Choroid plexus epithelial cell (primary cell): ENCODE results near the gene CYSTM1.

Source experiments
- DNase-seq: peaks from one replicate; pipeline ENCODE4 v3.0.0-alpha.2; 2010; ENCODE audit warnings: low read depth
- H3K4me3 ChIP-seq: 2 replicates; pipeline ENCODE4 v1.5.1; 2011; ENCODE audit warnings: low read depth, mild to moderate bottlenecking, control low read depth, low read length, moderate library complexity
- TF ChIP-seq, protein P1 (sequence below): conservative IDR thresholded peaks from 2 replicates; pipeline ENCODE4 v1.5.1; 2011; ENCODE audit warnings: low read depth, mild to moderate bottlenecking, control low read depth, inconsistent platforms, low read length, moderate library complexity

The CYSTM1 gene

DNA sequence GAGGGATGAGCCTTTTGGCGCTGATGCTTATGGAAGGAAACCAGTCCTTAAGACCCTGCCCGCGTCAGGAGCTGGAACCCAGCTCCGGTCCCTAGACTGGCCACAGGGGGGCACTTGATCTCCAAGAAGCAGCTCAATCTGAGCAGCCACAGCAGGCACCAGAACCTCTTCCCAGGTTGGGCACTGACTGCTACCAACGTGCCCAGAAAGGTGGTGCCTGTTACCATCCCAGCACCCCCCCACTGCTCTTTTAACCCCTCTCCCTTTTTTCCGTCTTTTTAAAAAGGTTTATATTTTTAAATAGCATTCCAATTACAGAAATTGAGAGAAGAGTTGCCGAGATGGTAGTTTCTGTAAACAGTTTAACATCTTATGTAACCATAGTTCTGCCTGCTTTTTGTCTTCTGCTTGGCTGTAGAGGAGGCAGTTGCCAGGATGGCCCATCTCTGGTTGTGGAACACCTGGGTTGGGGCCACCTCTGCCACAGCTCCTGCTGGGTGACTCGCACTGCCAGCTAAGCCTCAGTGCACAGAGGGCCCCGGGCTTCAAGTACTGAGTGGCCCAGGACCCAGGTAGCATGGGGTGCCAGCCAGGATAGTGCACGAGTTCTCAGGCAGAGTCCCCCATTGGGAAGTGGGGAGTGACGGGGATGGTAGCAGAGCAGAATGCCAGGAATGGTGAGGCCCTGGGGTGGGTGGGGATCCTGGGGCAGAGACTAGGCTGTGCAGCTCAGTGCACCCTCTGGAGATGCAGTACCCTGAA is 65.1 kb downstream of the CYSTM1 start:
- H3K4me3 ChIP-seq = no peak overlapping the region
- TF ChIP-seq, protein P1, sequence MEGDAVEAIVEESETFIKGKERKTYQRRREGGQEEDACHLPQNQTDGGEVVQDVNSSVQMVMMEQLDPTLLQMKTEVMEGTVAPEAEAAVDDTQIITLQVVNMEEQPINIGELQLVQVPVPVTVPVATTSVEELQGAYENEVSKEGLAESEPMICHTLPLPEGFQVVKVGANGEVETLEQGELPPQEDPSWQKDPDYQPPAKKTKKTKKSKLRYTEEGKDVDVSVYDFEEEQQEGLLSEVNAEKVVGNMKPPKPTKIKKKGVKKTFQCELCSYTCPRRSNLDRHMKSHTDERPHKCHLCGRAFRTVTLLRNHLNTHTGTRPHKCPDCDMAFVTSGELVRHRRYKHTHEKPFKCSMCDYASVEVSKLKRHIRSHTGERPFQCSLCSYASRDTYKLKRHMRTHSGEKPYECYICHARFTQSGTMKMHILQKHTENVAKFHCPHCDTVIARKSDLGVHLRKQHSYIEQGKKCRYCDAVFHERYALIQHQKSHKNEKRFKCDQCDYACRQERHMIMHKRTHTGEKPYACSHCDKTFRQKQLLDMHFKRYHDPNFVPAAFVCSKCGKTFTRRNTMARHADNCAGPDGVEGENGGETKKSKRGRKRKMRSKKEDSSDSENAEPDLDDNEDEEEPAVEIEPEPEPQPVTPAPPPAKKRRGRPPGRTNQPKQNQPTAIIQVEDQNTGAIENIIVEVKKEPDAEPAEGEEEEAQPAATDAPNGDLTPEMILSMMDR = peak; percentile 83
- peak; percentile 74 for DNase-seq

DNA sequence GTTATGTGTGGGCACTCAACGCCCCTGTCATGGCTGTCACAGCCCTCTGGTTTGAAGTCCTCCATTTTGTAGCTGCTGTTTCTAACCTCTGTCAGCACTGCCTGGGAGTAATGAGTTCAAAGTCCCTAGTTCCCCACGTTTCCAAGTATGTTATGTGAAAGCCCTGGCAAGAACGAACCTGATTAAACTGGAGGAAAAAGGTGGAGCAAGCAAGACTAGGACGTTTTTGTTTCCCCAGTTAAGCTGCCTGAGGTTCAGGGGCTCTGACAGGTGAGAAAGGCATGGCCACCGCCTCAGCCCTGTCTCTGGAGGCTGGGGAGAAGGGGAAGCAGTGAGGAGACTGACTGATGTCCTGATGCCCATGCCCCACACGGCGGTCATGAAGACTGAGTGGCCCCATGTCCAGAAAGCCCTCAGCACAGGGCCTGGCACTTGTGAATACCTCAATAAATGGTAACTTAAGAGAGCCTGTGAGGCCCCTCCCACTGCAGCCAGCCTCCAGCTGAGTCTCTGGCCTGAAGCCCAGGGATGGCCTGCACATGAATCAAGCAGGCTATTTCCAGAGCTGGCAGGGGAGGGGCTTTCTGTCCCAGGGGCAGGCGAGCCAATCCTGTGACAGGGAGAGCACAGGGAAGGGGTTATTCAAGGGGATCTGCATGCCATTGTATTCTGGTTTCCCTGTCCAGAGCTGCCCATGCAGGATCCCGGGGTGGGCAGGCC is 66.2 kb downstream of the CYSTM1 start:
- DNase-seq = peak; percentile 97
- H3K4me3 ChIP-seq = no peak overlapping the region
- TF ChIP-seq, protein P1 = no peak

DNA sequence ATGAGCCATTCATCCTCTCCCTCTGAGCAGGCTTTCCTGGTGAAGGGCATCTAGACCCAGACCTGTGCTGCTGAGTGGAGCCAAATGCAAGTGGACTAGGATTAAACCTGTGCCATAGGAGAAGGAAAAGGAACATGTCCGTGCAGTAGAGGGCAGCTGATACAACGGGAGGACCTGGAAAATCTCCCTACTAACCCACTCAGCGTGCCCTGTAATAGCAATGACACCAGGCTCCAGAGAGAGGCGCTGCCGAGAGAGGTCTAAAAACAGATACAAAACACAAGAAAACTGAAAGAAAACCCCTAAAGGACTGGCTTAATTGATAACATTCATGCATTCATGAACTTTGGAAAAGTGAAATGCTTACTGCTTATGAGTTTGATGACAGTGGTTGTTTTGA is 67.1 kb downstream of the CYSTM1 start:
- TF ChIP-seq, protein P1 = peak; percentile 35
- no peak for DNase-seq
- H3K4me3 ChIP-seq = no peak overlapping the region

DNA sequence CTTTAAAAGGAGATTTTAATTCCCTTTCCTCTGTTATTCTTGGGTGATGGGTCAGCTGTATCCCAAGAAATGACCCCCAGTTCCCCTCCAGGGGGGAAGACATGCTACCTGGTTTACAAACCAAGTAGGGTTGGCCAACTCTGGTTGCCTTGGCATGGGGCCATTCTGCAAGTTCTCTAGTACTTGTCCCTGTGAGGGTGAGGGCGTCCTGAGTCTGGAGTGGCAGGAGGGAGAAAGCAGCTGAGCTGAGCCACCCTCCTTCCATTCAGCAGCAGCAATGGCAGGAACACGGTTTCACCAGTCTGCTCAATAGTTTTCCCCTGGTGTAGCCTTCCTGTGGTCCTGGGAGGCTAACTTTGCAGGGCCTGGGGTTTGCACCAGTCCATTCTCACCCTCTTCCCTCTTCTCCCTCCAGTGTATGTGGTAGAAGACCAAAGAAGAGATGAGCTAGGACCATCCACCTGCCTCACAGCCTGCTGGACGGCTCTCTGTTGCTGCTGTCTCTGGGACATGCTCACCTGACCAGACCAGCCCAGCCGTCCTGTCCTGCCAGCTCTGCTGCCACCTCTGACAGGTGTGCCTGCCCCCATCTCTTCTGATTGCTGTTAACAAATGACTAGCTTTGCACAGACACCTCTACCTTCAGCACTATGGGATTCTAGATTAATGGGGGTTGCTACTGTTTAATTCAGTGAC is 68.0 kb downstream of the CYSTM1 start:
- TF ChIP-seq, protein P1 = no peak
- DNase-seq = no peak

DNA sequence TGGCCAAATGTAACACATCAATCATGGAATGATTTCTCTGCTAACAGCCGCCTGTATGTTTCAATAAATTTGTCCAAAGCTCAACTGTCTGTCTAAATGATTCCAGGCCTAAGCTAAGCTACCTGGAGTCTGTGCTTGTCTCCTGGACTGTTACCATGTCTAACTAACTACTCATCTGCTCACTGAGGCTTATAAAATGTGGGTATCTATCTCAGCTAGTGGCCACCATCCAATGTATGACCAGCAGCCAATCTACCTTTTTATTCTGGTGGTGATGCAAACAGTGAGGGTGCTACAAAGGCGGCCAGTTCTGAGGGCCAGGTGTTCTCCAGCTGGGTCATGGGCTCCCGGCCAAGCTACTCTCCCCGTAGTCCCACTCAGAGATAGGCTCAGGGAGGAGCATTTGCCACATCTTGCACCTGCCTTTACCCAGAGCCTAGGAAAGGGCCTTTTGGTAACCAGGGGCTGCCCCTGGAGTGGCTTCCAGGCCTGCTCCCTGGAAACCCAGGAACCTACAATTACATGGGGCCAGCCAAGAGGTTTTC is 68.8 kb downstream of the CYSTM1 start:
- no peak for DNase-seq
- H3K4me3 ChIP-seq = no peak overlapping the region
- TF ChIP-seq, protein P1 = no peak

More for the DNA sequence above, 68.0 kb downstream of the CYSTM1 start:
- H3K4me3 ChIP-seq = no peak overlapping the region

DNA sequence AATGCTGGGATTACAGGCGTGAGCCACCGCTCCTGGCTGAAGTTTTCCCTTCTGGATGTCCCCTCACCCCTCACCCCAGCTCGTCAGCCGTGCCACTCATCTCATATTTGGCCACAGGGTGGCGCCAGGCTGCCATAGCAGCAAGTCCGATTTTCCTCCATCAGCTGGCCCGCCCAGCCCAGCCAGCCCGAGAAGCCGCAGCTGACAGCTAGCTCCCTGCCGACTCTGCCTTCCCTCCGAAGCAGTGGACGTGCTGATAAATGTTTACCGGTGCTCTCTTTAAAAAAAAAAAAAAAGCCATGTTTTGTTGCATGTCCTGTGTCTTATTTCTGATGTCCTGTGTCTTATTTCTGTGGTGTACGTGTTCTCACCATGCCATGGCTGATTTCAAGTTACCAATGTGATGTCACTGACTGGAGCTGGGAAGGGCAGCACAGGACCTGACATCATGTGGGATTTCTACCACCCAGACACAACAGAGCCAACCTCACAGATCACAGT is 69.6 kb downstream of the CYSTM1 start:
- DNase-seq = peak; percentile 95
- no peak overlapping the region for H3K4me3 ChIP-seq
- TF ChIP-seq, protein P1 = peak; percentile 87
